Activated T-cell treated with anti-CD3 and anti-CD28 coated beads for 4 hours (primary cell): ENCODE measurements around the gene RAB14.

Experiments
- DNase-seq: peaks from one replicate; pipeline ENCODE4 v3.0.0-alpha.2; 2020

The RAB14 gene

DNA sequence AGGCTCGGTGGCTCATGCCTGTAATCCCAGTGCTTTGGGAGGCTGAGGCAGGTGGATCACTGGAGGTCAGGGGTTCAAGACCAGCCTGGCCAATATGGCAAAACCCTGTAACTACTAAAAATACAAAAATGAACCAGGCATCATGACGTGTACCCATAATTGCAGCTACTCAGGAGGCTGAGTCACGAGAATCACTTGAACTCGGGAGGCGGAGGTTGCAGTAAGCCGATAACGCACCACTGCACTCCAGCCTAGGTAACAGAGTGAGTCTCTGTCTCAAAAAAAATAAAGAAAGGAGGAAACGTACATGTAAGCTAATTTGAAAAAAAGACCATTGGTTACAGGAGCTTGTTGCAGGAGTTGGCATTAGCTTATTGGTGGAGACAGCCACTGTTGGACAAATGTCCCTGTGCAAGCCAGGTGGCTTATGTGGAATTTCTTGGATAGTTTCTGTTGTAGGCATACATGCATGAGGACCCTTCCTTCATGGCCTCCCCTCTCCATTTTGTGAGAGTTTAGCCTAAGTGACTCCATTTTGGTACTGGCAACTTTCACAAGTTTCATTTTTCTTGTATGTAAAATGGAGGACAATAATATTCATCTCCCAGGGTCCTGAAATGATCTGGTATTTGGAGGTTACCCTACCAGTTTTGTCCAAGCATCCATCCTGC, 16.8 kb upstream of the RAB14 start:
- no peak for DNase-seq

DNA sequence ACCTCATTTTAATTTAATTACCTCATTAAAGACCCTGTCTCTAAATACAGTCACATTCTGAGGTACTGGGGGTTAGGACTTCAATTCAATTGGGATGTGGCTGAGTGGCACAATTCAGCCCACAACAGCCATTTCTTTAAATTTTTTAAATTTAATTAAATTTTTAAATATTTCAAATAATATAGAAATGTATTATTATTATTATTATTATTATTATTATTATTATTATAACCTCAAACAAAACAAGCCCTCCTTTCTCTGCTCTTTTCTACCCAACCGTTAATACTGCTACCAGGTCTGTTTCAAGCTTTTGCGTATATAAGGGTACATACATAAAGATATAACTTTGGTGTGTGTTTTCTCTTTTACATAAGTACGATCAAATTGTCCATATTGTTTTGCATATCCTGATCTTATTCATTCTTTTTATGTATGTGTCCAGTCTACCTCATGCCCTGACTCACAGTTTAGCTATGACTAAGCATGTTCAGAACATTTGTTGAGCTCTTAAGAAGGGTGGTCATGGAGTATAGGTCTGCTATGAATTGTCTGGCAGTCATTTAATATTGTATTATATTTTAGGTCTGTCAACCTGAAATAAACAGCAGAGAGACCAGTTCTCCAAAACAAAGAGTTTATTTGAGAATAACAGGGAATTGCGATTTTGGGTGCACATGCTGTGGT, 16.1 kb upstream of the RAB14 start:
- DNase-seq, result no peak

DNA sequence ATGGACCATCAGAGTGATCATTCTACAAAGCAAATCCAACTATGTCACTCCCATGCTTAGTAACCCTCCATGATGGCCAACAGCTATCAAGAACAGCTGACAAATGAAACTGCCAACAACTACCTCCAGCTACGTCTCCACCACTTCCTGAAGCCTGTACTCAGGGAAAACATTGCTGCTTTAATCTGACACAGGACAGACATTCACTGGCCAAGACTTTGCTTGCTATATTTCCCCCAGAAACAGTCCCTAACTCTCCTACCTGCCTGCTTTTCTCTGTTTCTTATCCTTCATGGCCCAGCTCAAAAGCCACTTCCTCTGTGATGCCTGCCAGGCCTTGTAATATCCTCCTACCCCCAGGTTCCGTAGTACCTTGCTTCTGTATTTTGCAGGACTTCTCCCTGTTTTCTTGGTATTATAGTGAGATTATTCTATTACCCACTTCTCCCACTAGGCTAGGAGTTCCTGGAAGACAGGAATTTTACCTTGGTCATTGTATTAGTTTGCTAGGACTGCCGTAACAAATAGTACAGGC, 14.7 kb upstream of the RAB14 start:
- DNase-seq, result no peak

DNA sequence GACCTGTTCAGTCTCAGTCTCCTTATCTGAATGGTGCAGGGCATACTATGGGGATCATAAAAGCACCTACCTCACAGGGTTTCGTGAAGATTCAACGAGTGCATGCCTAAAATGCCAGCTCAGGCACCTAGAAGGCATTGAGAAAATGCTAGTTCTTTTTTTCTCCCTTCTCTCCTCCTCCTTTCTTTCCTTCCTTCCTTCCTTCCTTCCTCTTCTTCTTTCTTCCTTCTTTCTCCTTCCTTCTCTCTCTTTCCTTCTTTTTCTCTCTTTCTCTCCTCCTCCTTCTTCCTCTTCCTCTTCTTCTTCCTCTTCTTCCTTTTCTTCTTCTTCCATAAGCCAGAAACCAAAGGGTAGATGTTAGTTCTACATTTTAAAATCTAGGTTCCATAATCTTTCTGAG, 12.3 kb upstream of the RAB14 start:
- DNase-seq, result no peak

DNA sequence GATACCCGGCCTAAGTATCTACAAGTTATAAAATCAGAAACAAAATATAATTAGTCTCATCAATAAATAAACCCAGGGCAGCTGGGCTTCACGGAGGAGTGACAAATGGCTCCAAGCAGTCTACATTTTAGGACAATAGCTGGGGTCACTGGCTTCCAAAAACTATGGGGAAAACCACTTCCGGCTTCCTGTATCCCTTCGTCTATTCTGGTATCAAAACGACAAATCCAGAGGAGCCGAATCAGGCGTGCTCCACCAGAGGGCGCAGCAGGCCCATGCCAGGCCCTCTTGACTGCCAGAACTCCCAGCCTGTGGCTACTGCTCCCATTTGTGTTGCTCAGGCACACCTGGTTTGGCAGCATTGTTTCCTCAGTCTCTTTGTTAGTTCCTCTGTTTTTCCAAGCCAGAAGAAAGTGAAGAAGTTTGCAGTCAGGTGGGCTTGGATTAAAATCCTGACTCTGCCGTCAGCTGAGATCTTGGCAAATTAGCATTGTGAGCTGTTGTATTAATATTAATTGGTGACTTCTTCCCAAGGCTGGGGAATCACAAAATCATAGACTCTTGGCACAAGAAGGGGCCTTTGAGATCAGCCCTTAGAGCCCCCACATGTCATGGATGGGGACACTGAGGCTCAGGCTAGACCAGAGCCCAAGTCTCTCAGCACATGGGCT, 11.6 kb upstream of the RAB14 start:
- peak; percentile 48 for DNase-seq

DNA sequence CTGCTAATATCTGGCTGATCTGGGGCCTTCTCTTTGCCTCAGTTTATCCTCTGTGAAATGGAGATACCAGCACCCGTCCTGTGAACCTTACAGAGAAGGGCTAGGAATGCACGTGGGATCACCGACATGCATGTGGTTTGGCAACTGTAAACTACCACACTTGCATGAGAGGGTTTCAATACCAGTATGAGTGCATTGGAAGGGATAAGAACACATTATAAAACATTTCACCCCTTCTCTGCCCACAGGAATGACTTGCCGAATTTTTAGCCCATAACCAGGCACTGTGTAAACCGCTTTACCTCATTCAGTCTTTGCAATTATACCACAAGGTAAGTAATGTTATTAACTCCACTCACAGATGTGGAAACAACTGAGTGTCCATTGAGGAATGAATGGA, 8.9 kb upstream of the RAB14 start:
- DNase-seq, result no peak

DNA sequence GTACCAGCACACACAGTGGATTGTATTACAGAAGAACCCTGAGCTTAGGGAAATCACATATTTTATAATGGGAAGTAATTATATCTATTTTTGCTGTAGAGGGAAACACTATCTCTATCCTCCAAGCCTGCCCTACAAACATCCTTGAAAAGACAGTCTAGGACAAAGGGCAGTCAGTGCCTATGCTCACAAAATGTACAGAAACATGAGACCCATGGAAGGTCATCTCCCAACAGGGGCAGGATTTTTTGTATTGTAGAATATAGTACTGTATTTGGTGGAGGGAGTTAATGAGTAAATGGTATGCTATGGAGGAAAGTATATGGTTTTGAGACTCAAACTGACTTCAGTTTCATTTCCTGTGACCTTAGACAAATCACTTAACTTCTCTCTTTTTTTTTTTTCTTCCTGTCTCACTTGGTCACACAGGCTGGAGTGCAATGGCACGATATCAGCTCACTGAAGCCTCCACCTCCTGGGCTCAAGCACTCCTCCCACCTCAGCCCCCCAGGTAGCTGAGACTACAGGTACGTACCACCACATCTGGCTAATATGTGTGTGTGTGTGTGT, 5.8 kb upstream of the RAB14 start:
- DNase-seq, result no peak

DNA sequence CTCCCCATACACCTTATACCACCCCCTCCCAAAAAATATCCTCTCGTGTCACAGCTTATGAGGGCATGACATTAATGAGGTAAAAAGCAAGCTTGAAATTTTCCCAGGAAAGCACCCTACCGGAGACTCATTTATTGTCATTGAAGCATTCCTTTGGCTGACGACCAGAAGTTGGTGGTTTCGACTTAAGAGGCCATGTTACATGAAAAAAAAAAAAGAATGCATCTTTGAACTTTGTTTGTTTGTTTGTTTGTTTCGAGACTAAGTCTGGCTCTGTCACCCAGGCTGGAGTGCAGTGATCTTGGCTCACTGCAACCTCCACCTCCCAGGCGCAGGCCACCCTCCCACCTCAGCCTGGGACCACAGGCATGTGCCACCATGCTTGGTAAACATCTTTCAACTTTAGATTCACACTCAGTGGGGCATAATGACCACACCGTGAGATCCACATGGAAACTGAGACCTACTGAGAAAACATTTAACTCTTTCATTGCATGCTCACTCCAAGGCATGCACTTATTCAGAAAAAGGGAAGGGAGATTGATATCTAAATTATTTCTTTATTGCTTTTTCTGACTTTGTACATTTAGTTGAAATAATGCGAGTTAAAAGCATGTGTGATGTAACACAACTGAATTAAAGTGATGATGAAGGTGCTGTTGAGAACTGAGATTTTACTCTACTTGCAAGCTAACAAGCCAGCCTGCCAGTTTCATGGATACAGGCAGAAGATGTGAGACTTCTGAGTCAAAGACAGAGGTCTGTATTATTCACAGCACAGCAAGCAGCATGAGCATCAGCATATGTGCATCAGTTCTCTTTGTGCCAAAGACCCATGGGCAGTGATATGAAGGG, 5.1 kb upstream of the RAB14 start:
- DNase-seq, result no peak

DNA sequence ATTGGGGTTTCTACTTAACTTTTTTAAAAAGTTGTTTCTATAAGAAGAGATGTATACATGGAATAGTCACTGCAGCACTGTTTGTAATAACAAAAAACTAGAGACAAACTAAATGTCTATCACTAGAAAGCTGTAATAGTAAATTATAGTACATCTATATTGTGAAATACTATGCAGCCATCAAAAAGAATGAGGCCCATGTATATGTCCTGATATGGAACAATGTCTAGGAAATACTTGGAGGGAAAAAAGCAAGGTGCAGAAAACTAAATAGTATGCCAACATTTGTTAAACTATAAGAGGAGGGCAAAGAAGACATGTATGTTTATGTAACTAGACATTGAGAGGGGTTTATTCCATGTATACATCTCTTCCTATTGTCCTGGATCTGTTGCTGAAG, 2.9 kb upstream of the RAB14 start:
- no peak for DNase-seq

DNA sequence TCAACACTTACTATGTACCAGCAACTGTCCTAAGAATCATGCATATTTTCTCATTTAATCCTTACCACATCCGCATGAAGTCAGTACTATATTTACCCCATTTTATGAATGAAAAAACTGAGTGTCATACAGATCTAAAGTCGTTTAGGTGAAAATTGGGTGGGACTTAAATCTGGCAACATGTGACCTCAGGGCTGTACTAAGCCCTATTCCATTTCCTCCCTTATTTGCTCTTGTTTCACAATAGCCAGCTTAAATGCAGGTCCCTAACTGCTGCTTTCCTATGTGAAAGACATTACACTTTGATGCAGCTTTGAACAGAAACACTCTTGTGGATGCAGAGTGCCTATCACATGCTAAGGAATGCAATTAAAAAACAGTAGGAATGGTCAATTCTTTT, 2.5 kb upstream of the RAB14 start:
- DNase-seq, result no peak

DNA sequence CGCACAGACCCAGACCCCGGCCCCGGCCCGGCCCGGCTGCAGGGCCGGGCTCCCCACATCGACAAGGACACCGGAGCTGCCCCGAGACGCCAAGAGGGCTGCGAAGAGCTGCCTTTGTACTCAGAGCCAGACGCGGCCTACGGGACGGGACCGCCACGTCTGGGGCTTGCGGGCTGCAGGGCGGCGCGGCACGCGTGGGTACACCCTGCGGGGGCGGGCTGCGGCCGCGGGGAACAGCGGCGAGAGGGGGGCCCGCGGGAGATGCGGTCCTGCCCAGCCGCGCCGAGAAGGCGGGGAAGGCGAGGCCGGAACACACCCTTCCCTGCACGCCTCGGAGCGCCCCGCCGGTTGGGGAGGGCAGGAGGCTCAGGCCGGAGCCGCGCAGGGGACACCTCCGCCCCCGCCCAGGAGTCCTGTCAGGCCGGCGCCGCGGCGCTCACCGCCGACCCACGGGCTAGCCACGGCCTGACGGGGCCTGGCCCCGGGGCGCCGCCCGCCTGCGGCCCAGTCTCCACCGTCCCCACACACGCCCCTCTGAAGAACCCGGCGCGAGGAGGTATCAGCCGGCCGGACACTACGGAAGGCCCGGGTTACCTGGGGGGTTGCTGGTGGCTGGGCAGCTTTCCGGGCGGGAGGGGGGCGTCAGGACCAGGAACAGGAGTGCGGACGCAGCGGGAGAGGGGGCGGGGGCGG, 478 bp downstream of the RAB14 start:
- DNase-seq, result peak; percentile 42

DNA sequence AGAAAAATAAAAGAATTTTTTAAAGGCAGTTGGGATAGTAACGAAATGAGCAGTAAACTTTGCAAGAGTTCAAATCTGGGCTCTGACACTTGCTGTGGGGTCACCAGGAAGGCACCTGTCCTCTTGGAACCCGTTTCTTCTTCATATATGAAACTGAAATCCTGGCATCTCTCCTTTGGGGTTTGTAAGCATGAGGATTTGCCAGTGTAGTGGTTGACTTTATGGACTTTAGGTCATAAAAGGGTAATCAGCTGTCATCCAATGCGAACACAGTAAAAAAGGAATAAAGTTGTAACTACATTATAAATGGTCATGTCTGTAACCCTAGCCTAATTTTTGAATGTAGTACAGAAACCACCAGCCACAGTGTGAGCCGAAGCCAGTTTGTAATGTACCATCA, 1.3 kb downstream of the RAB14 start:
- DNase-seq, result no peak

DNA sequence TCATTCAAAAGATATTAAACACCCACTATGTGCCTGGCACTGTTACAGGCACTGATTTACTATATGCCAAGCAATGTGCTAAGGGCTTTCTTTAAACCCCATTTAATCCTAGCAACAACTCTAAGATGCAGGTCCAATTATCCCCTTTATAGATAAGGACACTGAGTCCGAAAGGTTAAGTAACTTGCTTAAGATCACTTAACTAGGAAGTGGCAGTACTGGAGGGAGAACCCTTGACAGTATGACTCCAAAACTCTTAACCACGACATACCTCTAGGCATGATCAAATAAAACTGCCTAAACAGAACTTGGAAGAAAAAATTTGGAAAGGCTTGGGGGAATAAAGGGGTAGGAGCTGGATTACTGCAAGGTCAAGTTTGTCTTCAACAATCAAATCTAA, 1.7 kb downstream of the RAB14 start:
- DNase-seq, result no peak

DNA sequence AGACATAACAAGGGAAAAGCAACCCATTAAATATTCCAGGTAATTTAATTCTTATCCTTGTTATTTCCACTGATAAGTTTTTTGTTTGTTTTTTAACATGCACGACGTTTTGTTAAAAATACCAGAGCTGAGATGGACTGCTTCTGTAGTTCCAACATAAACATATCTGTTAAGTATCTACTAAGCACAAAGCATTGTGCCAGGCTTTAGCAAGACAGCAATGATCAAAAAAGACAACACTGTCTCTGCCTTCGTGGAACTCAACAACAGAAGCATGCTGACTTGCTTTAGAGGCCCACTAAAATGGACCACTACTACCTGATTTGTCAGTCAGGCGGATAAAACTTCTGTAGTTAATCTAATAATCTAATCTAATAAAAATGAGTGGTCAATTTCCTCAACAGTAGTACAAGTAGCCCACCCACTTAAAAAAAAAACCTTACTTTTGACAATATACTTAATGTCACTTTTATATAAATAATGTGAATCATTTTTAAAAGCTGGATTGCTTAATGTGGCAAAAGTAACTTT, 3.1 kb downstream of the RAB14 start:
- DNase-seq, result no peak

DNA sequence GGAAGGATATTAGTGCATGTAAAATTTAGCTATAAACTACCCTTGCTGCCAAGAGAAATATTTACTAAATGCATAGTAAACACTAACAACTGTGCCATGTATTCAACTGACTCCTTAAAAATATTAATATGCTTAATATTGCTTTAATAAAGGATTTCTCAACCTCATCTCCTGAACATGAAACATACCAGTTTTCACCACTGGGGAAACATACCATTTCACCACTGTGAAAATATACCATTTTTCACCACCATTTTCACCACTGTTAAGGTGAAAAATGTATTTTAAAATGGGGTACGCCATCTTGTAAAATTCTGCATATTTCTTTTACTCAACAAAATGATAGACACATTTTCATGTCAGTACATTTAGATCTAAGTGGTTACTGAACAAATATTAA, 4.5 kb downstream of the RAB14 start:
- DNase-seq, result no peak

DNA sequence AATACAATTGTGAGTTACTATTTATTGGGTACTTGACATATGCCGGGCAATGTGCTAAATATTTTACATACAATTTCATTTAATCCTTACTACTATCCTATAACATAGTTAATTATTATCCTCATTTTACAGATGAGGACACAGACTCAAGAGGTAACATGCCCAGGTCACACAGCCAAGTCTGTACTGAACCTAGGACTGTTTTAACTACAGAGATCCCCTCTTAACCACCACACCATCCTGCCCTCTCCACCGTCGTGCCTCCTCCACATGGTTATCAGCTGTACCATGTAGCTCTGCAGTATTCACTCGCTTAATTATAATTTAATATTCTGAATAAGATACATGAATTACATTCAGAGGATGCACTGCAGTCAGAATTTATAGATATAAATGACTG, 5.3 kb downstream of the RAB14 start:
- no peak for DNase-seq

DNA sequence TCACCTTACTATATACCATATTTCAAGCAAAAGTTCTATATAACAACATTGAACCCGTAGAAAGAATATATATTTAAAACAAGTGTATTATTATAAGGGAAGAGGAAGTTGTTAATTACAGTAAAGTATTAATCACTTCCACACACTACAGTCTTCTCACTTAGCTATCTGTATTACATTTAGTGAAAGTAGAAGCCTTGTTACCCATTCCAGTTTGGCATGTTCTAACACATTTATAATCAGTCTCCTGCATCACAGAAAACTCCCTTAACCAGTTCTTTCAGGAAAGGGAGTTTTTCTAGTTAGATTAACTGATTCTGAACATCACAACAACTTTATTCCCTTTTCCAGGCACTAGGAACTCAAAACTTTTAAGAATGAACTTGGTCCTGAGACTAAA, 6.9 kb downstream of the RAB14 start:
- no peak for DNase-seq

DNA sequence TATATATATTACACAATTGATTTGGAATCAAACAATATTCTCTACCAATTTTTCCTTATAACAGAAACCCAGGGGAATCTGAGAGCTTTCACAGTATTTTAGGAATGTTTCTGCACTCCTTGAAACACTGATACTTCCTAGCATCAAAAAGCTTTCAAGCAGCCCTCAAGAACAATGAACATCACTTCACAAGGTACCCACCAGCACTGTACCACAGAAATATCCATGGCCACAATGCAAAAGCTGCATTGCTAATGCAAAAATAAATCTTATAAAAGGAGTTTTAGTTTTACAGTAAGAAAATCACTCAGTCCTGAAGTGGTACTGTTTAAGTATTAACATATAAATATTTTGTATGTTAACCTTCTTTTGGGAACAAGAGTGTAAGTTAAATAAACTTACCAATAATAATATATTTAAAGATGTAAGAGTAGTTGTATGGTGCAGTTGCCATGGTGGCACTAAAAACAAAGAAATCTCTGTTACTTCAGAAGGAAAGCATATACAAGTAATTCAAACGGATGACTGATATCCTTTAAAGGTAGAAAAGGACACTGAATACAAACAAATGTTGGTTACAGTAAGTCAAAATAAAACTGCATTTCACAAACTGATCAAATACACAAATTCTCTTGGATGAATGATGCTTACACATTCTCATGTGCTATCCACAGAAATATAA, 8.6 kb downstream of the RAB14 start:
- DNase-seq, result no peak

DNA sequence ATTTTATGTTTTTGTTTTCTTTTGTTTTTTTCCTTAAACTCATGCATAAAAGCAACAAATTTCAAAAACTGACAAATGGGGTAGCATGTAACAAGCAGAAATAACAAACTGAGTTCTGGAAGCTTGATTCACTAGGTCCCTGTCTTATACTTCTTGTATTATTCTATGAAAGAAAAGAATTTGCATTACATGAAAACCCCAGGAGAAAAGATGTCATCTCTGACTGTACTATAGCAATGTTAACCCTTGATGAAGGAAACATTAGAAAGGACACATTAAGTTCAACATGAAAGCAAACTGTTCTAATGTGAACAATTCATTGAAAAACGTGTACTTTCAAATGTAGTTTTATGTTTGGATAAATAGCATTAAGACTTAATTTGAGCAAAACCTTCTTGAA, 9.2 kb downstream of the RAB14 start:
- DNase-seq, result no peak

DNA sequence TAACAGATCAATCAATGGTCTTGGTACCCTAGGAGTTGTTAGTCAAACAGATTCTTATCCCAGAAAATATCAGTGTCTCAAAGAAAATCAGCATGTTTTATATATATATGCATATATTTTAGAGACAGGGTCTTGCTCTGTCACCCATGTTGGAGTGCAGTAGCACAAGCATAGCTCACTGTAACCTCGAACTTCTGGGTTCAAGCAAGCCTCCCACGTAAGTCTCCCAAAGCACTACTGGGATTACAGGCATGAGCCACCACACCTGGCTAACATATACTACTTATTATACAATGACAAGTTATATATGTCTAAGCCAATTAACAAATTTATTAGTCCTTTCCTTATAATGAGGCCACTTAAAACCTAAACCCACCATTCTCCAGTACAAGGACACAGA, 10.4 kb downstream of the RAB14 start:
- no peak for DNase-seq

DNA sequence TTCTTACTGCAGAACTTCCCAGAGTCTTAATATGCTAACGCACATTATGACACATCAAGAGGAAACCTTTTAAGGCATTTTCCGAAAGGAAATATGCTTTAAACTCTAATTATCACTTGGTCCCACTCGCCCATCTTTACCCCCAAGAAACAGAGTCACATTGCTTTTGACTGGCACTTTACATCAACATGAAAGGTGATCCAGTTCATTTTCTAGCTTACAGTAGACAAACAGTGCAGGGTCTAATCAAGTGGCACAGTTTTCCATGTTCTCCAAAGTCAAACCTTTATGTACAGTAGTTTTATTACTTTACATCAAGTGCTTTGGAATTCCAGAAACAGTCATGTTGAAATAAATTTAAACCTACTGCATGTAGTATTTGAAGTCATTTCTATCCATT, 12.0 kb downstream of the RAB14 start:
- no peak for DNase-seq
